HEK293 (cell line): ENCODE results near the gene PKDCC.

Experiments
- BCL11A ChIP-seq: fragments of 450-650 bp; formaldehyde crosslinking; IDR thresholded peaks from 2 replicates; pipeline ENCODE4 v1.5.1; 2016; ENCODE audit warnings: low read depth, missing biosample characterization, missing genetic modification characterization
- GLI2 ChIP-seq: fragments of 450-650 bp; formaldehyde crosslinking; IDR thresholded peaks from 2 replicates; pipeline ENCODE4; 2017; ENCODE audit warnings: missing biosample characterization, missing genetic modification characterization, low read depth, borderline replicate concordance
- GLI4 ChIP-seq: fragments of 450-650 bp; formaldehyde crosslinking; IDR thresholded peaks from 2 replicates; pipeline ENCODE4 v1.5.1; 2016; ENCODE audit warnings: missing biosample characterization, missing genetic modification characterization
- HOXC10 ChIP-seq: sonication (generic); formaldehyde crosslinking; IDR thresholded peaks from 2 replicates; pipeline ENCODE4 v1.8.1; 2023; ENCODE audit warnings: mild to moderate bottlenecking, missing genetic modification reagents
- MYNN ChIP-seq: fragments of 450-650 bp; formaldehyde crosslinking; IDR thresholded peaks from 2 replicates; pipeline ENCODE4 v1.5.1; 2016; ENCODE audit warnings: missing biosample characterization, missing genetic modification characterization, borderline replicate concordance
- OSR2 ChIP-seq: fragments of 450-650 bp; formaldehyde crosslinking; IDR thresholded peaks from 2 replicates; pipeline ENCODE4 v1.5.1; 2016; ENCODE audit warnings: missing biosample characterization, missing genetic modification characterization
- SETDB1 ChIP-seq: IDR thresholded peaks from one replicate; pipeline ENCODE4 v1.6.1; 2017; ENCODE audit warnings: mild to moderate bottlenecking, low read length, moderate library complexity, mixed read lengths; ENCODE audit not compliant: insufficient read length
- SP7 ChIP-seq: fragments of 450-650 bp; formaldehyde crosslinking; IDR thresholded peaks from 2 replicates; pipeline ENCODE4 v1.5.1; 2016; ENCODE audit warnings: missing biosample characterization, missing genetic modification characterization
- YY1 ChIP-seq: fragments of 450-650 bp; formaldehyde crosslinking; IDR thresholded peaks from 2 replicates; pipeline ENCODE4 v1.5.1; 2018; ENCODE audit warnings: missing biosample characterization, missing genetic modification characterization
- YY2 ChIP-seq: fragments of 450-650 bp; formaldehyde crosslinking; IDR thresholded peaks from 2 replicates; pipeline ENCODE4 v1.5.1; 2016; ENCODE audit warnings: missing biosample characterization, missing genetic modification characterization
- ZBTB48 ChIP-seq: fragments of 450-650 bp; formaldehyde crosslinking; IDR thresholded peaks from 2 replicates; pipeline ENCODE4 v1.5.1; 2016; ENCODE audit warnings: missing biosample characterization, missing genetic modification characterization
- ZBTB8A ChIP-seq: fragments of 450-650 bp; formaldehyde crosslinking; IDR thresholded peaks from 2 replicates; pipeline ENCODE4 v1.5.1; 2016; ENCODE audit warnings: missing biosample characterization, missing genetic modification characterization
- ZEB2 ChIP-seq: fragments of 450-650 bp; formaldehyde crosslinking; IDR thresholded peaks from 2 replicates; pipeline ENCODE4 v1.5.1; 2016; ENCODE audit warnings: missing biosample characterization, missing genetic modification characterization
- ZNF169 ChIP-seq: fragments of 450-650 bp; formaldehyde crosslinking; IDR thresholded peaks from 2 replicates; pipeline ENCODE4 v1.5.1; 2016; ENCODE audit warnings: missing biosample characterization, missing genetic modification characterization
- ZNF174 ChIP-seq: fragments of 450-650 bp; formaldehyde crosslinking; IDR thresholded peaks from 2 replicates; pipeline ENCODE4 v1.5.0; 2017; ENCODE audit warnings: missing biosample characterization, mild to moderate bottlenecking, missing genetic modification characterization
- ZNF302 ChIP-seq: fragments of 450-650 bp; formaldehyde crosslinking; IDR thresholded peaks from 2 replicates; pipeline ENCODE4 v1.5.1; 2016; ENCODE audit warnings: missing biosample characterization, missing genetic modification characterization, low read depth
- ZNF548 ChIP-seq: fragments of 450-650 bp; formaldehyde crosslinking; IDR thresholded peaks from 2 replicates; pipeline ENCODE4 v1.5.1; 2016; ENCODE audit warnings: missing biosample characterization, missing genetic modification characterization
- ZNF555 ChIP-seq: fragments of 450-650 bp; formaldehyde crosslinking; conservative IDR thresholded peaks from 2 replicates; pipeline ENCODE4 v1.5.1; 2017; ENCODE audit warnings: missing biosample characterization, mild to moderate bottlenecking, missing genetic modification characterization, inconsistent platforms
- ZNF560 ChIP-seq: fragments of 450-650 bp; formaldehyde crosslinking; IDR thresholded peaks from 2 replicates; pipeline ENCODE4 v1.5.1; 2017; ENCODE audit warnings: missing biosample characterization, missing genetic modification characterization, borderline replicate concordance
- ZNF629 ChIP-seq: fragments of 450-650 bp; formaldehyde crosslinking; IDR thresholded peaks from 2 replicates; pipeline ENCODE4 v1.5.1; 2017; ENCODE audit warnings: missing biosample characterization, missing genetic modification characterization
- ZNF660 ChIP-seq: fragments of 450-650 bp; IDR thresholded peaks from 2 replicates; pipeline ENCODE4 v1.5.1; 2018; ENCODE audit warnings: missing biosample characterization, mild to moderate bottlenecking, missing genetic modification characterization
- ZNF747 ChIP-seq: fragments of 450-650 bp; formaldehyde crosslinking; IDR thresholded peaks from 2 replicates; pipeline ENCODE4 v1.5.1; 2016; ENCODE audit warnings: missing biosample characterization, missing genetic modification characterization
- ZNF777 ChIP-seq: fragments of 450-650 bp; formaldehyde crosslinking; IDR thresholded peaks from 2 replicates; pipeline ENCODE4 v1.5.1; 2017; ENCODE audit warnings: missing biosample characterization, missing genetic modification characterization, borderline replicate concordance
- ZNF792 ChIP-seq: fragments of 450-650 bp; formaldehyde crosslinking; IDR thresholded peaks from 2 replicates; pipeline ENCODE4 v1.5.1; 2016; ENCODE audit warnings: missing biosample characterization, missing genetic modification characterization
- TF ChIP-seq, protein P1 (sequence below): fragments of 450-650 bp; formaldehyde crosslinking; IDR thresholded peaks from 2 replicates; pipeline ENCODE4 v1.5.1; 2017; ENCODE audit warnings: missing biosample characterization, missing genetic modification characterization
- TF ChIP-seq, protein P2 (sequence below): fragments of 450-650 bp; formaldehyde crosslinking; IDR thresholded peaks from 2 replicates; pipeline ENCODE4 v1.5.1; 2016; ENCODE audit warnings: missing biosample characterization, missing genetic modification characterization
- TF ChIP-seq, protein P3 (sequence below): fragments of 450-650 bp; formaldehyde crosslinking; IDR thresholded peaks from 2 replicates; pipeline ENCODE4 v1.5.1; 2016; ENCODE audit warnings: missing biosample characterization, missing genetic modification characterization
- TF ChIP-seq, protein P4 (sequence below): fragments of 450-650 bp; IDR thresholded peaks from 2 replicates; pipeline ENCODE4 v1.5.1; 2018; ENCODE audit warnings: missing biosample characterization, missing genetic modification characterization

Gene PKDCC

DNA sequence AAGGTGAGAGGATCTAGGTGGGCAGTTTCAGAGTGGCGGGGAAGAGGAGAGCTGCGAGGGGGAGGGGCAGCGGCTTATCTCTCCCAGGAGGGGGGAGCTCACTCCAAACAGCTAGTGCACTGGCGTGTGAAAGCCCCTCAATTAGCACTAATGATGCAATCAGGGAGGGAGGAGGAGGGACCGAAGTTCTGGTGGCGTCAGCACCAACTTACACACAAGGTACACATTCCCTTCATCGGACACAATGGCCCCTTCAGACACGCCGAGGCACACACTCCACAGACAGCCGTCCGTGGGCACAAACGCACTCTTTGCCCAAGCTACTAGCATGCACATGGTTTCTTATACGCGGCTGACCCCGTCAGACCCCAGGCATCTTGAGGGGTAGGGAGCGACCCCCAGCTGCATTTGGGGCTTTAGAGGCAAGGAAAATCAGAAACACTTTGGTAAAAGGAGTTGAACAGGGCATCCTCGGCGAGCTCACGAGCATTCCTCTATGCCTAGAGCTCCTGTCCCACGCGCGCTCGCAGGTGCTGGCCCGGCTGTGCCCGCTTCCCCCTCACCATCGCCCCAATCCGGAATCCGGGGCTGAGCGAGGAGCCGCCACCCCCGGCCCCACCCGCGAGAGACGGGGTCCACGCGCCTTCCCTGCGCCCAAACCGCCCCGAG lies 868 bp upstream of the PKDCC start (continued):
- TF ChIP-seq, protein P1, sequence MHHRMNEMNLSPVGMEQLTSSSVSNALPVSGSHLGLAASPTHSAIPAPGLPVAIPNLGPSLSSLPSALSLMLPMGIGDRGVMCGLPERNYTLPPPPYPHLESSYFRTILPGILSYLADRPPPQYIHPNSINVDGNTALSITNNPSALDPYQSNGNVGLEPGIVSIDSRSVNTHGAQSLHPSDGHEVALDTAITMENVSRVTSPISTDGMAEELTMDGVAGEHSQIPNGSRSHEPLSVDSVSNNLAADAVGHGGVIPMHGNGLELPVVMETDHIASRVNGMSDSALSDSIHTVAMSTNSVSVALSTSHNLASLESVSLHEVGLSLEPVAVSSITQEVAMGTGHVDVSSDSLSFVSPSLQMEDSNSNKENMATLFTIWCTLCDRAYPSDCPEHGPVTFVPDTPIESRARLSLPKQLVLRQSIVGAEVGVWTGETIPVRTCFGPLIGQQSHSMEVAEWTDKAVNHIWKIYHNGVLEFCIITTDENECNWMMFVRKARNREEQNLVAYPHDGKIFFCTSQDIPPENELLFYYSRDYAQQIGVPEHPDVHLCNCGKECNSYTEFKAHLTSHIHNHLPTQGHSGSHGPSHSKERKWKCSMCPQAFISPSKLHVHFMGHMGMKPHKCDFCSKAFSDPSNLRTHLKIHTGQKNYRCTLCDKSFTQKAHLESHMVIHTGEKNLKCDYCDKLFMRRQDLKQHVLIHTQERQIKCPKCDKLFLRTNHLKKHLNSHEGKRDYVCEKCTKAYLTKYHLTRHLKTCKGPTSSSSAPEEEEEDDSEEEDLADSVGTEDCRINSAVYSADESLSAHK (tag by site-specific recombination) = peak; percentile 64; the same call in 1 of the 2 replicates
- no peak for TF ChIP-seq ZNF555 (tag by site-specific recombination)
- no peak for TF ChIP-seq ZNF777
- TF ChIP-seq, protein P2, sequence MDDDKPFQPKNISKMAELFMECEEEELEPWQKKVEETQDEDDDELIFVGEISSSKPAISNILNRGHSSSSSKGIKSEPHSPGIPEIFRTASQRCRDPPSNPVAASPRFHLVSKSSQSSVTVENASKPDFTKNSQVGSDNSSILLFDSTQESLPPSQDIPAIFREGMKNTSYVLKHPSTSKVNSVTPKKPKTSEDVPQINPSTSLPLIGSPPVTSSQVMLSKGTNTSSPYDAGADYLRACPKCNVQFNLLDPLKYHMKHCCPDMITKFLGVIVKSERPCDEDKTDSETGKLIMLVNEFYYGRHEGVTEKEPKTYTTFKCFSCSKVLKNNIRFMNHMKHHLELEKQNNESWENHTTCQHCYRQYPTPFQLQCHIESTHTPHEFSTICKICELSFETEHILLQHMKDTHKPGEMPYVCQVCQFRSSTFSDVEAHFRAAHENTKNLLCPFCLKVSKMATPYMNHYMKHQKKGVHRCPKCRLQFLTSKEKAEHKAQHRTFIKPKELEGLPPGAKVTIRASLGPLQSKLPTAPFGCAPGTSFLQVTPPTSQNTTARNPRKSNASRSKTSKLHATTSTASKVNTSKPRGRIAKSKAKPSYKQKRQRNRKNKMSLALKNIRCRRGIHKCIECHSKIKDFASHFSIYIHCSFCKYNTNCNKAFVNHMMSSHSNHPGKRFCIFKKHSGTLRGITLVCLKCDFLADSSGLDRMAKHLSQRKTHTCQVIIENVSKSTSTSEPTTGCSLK (tag by site-specific recombination) = no peak
- peak; percentile 90 for TF ChIP-seq ZBTB48 (tag by site-specific recombination)
- peak; percentile 96 for TF ChIP-seq SP7 (tag by site-specific recombination)
- no peak for TF ChIP-seq ZNF792 (tag by site-specific recombination)
- TF ChIP-seq ZNF629 (tag by site-specific recombination) = peak; percentile 91
- no peak for TF ChIP-seq ZNF560
- TF ChIP-seq HOXC10 (CRISPR knock-in tag) = no peak
- TF ChIP-seq YY2 (tag by site-specific recombination) = no peak
- TF ChIP-seq GLI2 (tag by site-specific recombination) = no peak
- TF ChIP-seq YY1 (tag by site-specific recombination) = no peak
- TF ChIP-seq ZNF302 (tag by site-specific recombination) = no peak
- TF ChIP-seq OSR2 = peak; percentile 27; the same call in 1 of the 2 replicates
- TF ChIP-seq, protein P3, sequence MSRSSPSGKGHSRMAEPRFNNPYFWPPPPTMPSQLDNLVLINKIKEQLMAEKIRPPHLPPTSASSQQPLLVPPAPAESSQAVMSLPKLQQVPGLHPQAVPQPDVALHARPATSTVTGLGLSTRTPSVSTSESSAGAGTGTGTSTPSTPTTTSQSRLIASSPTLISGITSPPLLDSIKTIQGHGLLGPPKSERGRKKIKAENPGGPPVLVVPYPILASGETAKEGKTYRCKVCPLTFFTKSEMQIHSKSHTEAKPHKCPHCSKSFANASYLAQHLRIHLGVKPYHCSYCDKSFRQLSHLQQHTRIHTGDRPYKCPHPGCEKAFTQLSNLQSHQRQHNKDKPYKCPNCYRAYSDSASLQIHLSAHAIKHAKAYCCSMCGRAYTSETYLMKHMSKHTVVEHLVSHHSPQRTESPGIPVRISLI (tag by site-specific recombination) = no peak
- TF ChIP-seq ZNF548 (tag by site-specific recombination) = no peak
- TF ChIP-seq MYNN (tag by site-specific recombination) = no peak
- TF ChIP-seq ZNF174 (tag by site-specific recombination) = no peak
- no peak for TF ChIP-seq BCL11A (tag by site-specific recombination)
- TF ChIP-seq ZBTB8A (tag by site-specific recombination) = 0 out of 2 replicates have a peak, but pooled peaks have one; percentile 50
- TF ChIP-seq ZNF747 (tag by site-specific recombination) = no peak
- peak; percentile 85 for TF ChIP-seq ZEB2 (tag by site-specific recombination)
- TF ChIP-seq, protein P4, sequence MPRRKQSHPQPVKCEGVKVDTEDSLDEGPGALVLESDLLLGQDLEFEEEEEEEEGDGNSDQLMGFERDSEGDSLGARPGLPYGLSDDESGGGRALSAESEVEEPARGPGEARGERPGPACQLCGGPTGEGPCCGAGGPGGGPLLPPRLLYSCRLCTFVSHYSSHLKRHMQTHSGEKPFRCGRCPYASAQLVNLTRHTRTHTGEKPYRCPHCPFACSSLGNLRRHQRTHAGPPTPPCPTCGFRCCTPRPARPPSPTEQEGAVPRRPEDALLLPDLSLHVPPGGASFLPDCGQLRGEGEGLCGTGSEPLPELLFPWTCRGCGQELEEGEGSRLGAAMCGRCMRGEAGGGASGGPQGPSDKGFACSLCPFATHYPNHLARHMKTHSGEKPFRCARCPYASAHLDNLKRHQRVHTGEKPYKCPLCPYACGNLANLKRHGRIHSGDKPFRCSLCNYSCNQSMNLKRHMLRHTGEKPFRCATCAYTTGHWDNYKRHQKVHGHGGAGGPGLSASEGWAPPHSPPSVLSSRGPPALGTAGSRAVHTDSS (tag by site-specific recombination) = no peak
- no peak for TF ChIP-seq ZNF169 (tag by site-specific recombination)
- TF ChIP-seq SETDB1 = no peak
- no peak for TF ChIP-seq ZNF660 (tag by site-specific recombination)
- TF ChIP-seq GLI4 = no peak
